Measurements from ENCODE around the gene HERC3.

- TF ChIP-seq CTCF (IDR thresholded peaks at IDR 0.05) = no peak
- TF ChIP-seq POLR2AphosphoS5 (IDR thresholded peaks at IDR 0.05) = no peak
- TF ChIP-seq POLR2A (IDR thresholded peaks at IDR 0.05) = no peak
- no peak for TF ChIP-seq EP300 (IDR thresholded peaks at IDR 0.05)
Observed at GRCh38 chr4:88649716-88650115, 57.4 kb downstream of the HERC3 start.
